Measurements from ENCODE around the gene ATP1A2. TPM values are rescaled to one million over a fixed set of nuclear protein-coding genes. Genes with fewer than 3 reads are reported as not detected.

The ATP1A2 gene
- total and polyA plus RNA-seq, 10 of the 15 experiments (the other 5 are each of a cell fraction or from before 2014, with no cell fraction given), result 0.15 TPM; not detected in 9

GRCh38 chr1:160083968-160084770, 31.4 kb upstream of the ATP1A2 start (continued):
- TF ChIP-seq LARP7 (IDR thresholded peaks at IDR 0.05), result 0 out of 2 replicates have a peak, but pooled peaks have one; percentile 37

DNA sequence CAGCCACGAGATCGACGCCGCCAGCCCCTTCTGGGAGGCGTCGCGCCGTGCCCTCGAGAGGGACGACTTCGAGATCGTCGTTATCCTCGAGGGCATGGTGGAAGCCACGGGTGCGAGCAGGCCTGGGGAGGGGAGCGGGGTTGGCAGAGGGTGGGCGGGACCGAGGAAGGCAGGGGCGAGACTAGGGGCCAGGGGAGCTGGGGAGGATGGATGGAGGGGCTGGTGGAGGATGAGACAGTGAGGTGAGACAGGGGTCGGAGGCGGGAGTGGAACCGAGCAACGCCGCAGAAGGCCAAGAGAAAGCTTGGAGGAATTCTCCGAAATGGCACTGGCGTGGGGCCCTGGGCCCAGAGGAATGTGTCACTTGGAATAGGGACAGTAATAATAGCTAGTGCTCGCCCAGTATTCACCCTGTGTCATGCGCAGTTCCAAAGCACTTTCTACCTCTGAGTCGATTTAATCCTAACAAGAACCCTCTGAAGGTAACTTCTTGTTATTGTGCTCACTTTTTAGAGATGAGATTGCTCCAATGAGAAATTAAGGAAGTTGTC, 30.7 kb upstream of the ATP1A2 start:
- H3K4me1 ChIP-seq (ENCODE audit: control insufficient read depth, insufficient read depth, low read length), result no peaks in the 10 kb centered on the region
- no peak overlapping the region for H3K9ac ChIP-seq (ENCODE audit: control insufficient read depth, insufficient read depth, low read length)
- no peak overlapping the region for H3K27ac ChIP-seq (ENCODE audit: control insufficient read depth, insufficient read depth)
- peaks cover 0 to 2% of the 10 kb centered on the region in 2 experiments; a peak in 3 of 4 replicates for H3K27me3 ChIP-seq (replicated peaks in 1 of 2; ENCODE audit: control insufficient read depth in 2 of 2, insufficient read depth in 2 of 2, low read length in 1 of 2)
- ChIA-PET SMC1A (ENCODE audit: uncharacterized antibody, unreplicated experiment) (interaction anchor here (0.5 to 4.5 kb wide), 11 partner anchors 12 to 174 kb away, joined by 3 to 35 read pairs (median 4); partner anchors contain the start of gene IGSF8), CTCF (interaction anchor here (0.6 to 30.2 kb wide), 20 partner anchors 12 to 331 kb away, joined by 3 to 1035 read pairs (median 6); partner anchors contain the start of genes IGSF8, KCNJ10, KCNJ9 and PIGM), RAD21 (ENCODE audit: unreplicated experiment) (interaction anchor here (0.7 to 4.0 kb wide), 8 partner anchors 12 to 292 kb away, joined by 3 to 31 read pairs (median 10); partner anchors contain the start of gene IGSF8), POLR2A (interaction anchor here (1.5 kb wide), 1 partner anchor 38 kb away, joined by 4 read pairs; no protein-coding TSS in a partner anchor)
- DNase-seq (ENCODE audit: low read depth, low spot score) (no peak), FAIRE-seq (no peak), ATAC-seq (no peak)
- H2AFZ ChIP-seq (ENCODE audit: control insufficient read depth, low read depth, low read length), result no peak overlapping the region
- intact Hi-C loops (cut with micrococcal nuclease; ENCODE audit: unreplicated experiment) (loop anchor here (2.0 kb wide), 2 partner anchors 38 to 148 kb away; no protein-coding TSS in a partner anchor), in situ Hi-C loops (cut with MboI) (no loop called here)
- H3K4me2 ChIP-seq (ENCODE audit: control insufficient read depth, insufficient read depth), result no peak overlapping the region
- WGBS (ENCODE audit: insufficient coverage, insufficient replicate concordance, low lambda C conversion rate, missing lambda C conversion rate), result 72% methylated on average over 19 of the region's 30 CpGs
- no TSS peak for BruUV-seq (replicated peaks)
- H3K36me3 ChIP-seq (ENCODE audit: control insufficient read depth in 2 of 2, insufficient read depth in 2 of 2, low read length in 1 of 2), result no peaks in the 10 kb centered on the region; a peak in 1 of 4 replicates
- no peak overlapping the region for H3K4me3 ChIP-seq
- H3K9me3 ChIP-seq (replicated peaks; ENCODE audit: control insufficient read depth, insufficient read depth, low read length), result no peaks in the 10 kb centered on the region
- no peaks in the 10 kb centered on the region for H4K20me1 ChIP-seq (ENCODE audit: control insufficient read depth, insufficient read depth)
- no peaks in the 10 kb centered on the region for H3K79me2 ChIP-seq (ENCODE audit: control insufficient read depth, insufficient read depth, low read length)
- TF ChIP-seq, protein P1, sequence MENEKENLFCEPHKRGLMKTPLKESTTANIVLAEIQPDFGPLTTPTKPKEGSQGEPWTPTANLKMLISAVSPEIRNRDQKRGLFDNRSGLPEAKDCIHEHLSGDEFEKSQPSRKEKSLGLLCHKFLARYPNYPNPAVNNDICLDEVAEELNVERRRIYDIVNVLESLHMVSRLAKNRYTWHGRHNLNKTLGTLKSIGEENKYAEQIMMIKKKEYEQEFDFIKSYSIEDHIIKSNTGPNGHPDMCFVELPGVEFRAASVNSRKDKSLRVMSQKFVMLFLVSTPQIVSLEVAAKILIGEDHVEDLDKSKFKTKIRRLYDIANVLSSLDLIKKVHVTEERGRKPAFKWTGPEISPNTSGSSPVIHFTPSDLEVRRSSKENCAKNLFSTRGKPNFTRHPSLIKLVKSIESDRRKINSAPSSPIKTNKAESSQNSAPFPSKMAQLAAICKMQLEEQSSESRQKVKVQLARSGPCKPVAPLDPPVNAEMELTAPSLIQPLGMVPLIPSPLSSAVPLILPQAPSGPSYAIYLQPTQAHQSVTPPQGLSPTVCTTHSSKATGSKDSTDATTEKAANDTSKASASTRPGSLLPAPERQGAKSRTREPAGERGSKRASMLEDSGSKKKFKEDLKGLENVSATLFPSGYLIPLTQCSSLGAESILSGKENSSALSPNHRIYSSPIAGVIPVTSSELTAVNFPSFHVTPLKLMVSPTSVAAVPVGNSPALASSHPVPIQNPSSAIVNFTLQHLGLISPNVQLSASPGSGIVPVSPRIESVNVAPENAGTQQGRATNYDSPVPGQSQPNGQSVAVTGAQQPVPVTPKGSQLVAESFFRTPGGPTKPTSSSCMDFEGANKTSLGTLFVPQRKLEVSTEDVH (IDR thresholded peaks at IDR 0.05; ENCODE audit: low read depth, partially characterized antibody), result no peak
- TF ChIP-seq PAX5 (IDR thresholded peaks at IDR 0.05; ENCODE audit: borderline replicate concordance, low read depth, low read length), result no peak
- TF ChIP-seq NR2F1 (conservative IDR thresholded peaks at IDR 0.05), result no peak
- no peak for TF ChIP-seq NRF1 (conservative IDR thresholded peaks at IDR 0.05; ENCODE audit: low read depth, low read length)
- no peak for TF ChIP-seq MXI1 (IDR thresholded peaks at IDR 0.05; ENCODE audit: low read depth, low read length)
- TF ChIP-seq, protein P2, sequence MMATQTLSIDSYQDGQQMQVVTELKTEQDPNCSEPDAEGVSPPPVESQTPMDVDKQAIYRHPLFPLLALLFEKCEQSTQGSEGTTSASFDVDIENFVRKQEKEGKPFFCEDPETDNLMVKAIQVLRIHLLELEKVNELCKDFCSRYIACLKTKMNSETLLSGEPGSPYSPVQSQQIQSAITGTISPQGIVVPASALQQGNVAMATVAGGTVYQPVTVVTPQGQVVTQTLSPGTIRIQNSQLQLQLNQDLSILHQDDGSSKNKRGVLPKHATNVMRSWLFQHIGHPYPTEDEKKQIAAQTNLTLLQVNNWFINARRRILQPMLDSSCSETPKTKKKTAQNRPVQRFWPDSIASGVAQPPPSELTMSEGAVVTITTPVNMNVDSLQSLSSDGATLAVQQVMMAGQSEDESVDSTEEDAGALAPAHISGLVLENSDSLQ (IDR thresholded peaks at IDR 0.05), result no peak
- TF ChIP-seq FOS (IDR thresholded peaks at IDR 0.05; ENCODE audit: borderline replicate concordance, extremely low read depth, insufficient read length), result no peak
- no peak for TF ChIP-seq TCF12 (IDR thresholded peaks at IDR 0.05; ENCODE audit: low read depth, low read length)
- TF ChIP-seq LARP7 (IDR thresholded peaks at IDR 0.05), result no peak
- no peak for TF ChIP-seq RAD21 (IDR thresholded peaks at IDR 0.05; ENCODE audit: insufficient read depth, low read depth, low read length)
- no peak for TF ChIP-seq NFYA (IDR thresholded peaks at IDR 0.05; ENCODE audit: borderline replicate concordance, low read depth, low read length)
- no peak for TF ChIP-seq MTA2 (IDR thresholded peaks at IDR 0.05; ENCODE audit: low read depth)
- no peak for TF ChIP-seq MEF2B (IDR thresholded peaks at IDR 0.05; ENCODE audit: partially characterized antibody, poor library complexity, severe bottlenecking)
